Measurements from ENCODE around the gene KRTAP10-9.
"Not testable (repeated sequence)": the region's sequence is repeated elsewhere in the genome, so short reads cannot be mapped to it uniquely, and the experiment has no call there.

KRTAP10-9 gene

GRCh38 chr21:44596068-44596725 is 30.7 kb upstream of the KRTAP10-9 start:
- DNase-seq (ENCODE audit: low spot score), result no peak

- no peak for DNase-seq (ENCODE audit: low spot score)
Measured at GRCh38 chr21:44598061-44598460, 28.8 kb upstream of the KRTAP10-9 start.

- DNase-seq (ENCODE audit: low spot score), result no peak
Measured at GRCh38 chr21:44599264-44600029, 27.4 kb upstream of the KRTAP10-9 start.

GRCh38 chr21:44600118-44600978 is 26.5 kb upstream of the KRTAP10-9 start, which contains the start of gene KRTAP10-7:
TSS of gene KRTAP10-7 (plus strand) at chr21:44600597. CDS start at chr21:44600622, 25 bp downstream.
- not testable (repeated sequence) for DNase-seq (ENCODE audit: low spot score)

GRCh38 chr21:44601091-44601490 is 25.8 kb upstream of the KRTAP10-9 start:
- not testable (repeated sequence) for DNase-seq (ENCODE audit: low spot score)

- DNase-seq (ENCODE audit: low spot score), result no peak
Measured at GRCh38 chr21:44601596-44602462, 25.1 kb upstream of the KRTAP10-9 start.

- DNase-seq (ENCODE audit: low spot score), result no peak
Measured at GRCh38 chr21:44602463-44602850, 24.4 kb upstream of the KRTAP10-9 start.

GRCh38 chr21:44603109-44603875 is 23.6 kb upstream of the KRTAP10-9 start:
- DNase-seq (ENCODE audit: low spot score), result no peak

- no peak for DNase-seq (ENCODE audit: low spot score)
Measured at GRCh38 chr21:44603911-44604310, 23.0 kb upstream of the KRTAP10-9 start.

- DNase-seq (ENCODE audit: low spot score), result no peak
Measured at GRCh38 chr21:44606495-44606894, 20.4 kb upstream of the KRTAP10-9 start.

GRCh38 chr21:44609193-44609592 is 17.7 kb upstream of the KRTAP10-9 start:
- DNase-seq (ENCODE audit: low spot score), result no peak

GRCh38 chr21:44610157-44610843 is 16.6 kb upstream of the KRTAP10-9 start:
- not testable (repeated sequence) for DNase-seq (ENCODE audit: low spot score)

- DNase-seq (ENCODE audit: low spot score), result no peak
Measured at GRCh38 chr21:44611551-44611950, 15.3 kb upstream of the KRTAP10-9 start.

GRCh38 chr21:44612029-44612486 is 14.8 kb upstream of the KRTAP10-9 start, which contains the start of gene KRTAP10-8:
TSS of gene KRTAP10-8 (plus strand) at chr21:44612079. CDS start at chr21:44612101, 22 bp downstream.
- no peak for DNase-seq (ENCODE audit: low spot score)

- DNase-seq (ENCODE audit: low spot score), result no peak
Measured at GRCh38 chr21:44612669-44613229, 14.1 kb upstream of the KRTAP10-9 start.

- no peak for DNase-seq (ENCODE audit: low spot score)
Measured at GRCh38 chr21:44613386-44614155, 13.3 kb upstream of the KRTAP10-9 start.

- DNase-seq (ENCODE audit: low spot score), result no peak
Measured at GRCh38 chr21:44614161-44614631, 12.7 kb upstream of the KRTAP10-9 start.

GRCh38 chr21:44614961-44615391 is 11.9 kb upstream of the KRTAP10-9 start:
- no peak for DNase-seq (ENCODE audit: low spot score)

Data from germinal center (tissue), 1 donor.